DOHH2 (cell line): Measurements from ENCODE around the gene TBC1D16.

ENCODE experiments used
- H3F3A ChIP-seq: fragments of 200-600 bp; sonication (generic), shearing (Covaris generic); 2 replicates; pipeline ENCODE4 v1.6.0; 2016; ENCODE audit warnings: antibody characterized with exemption, mild to moderate bottlenecking; ENCODE audit not compliant: control insufficient read depth, insufficient read depth
- H3K27ac ChIP-seq: fragments of 200-600 bp; sonication (generic); 2 replicates; pipeline ENCODE4 v1.5.1; 2014; ENCODE audit warnings: low read depth, mild to moderate bottlenecking, low read length, moderate library complexity
- H3K27me3 ChIP-seq: fragments of 200-600 bp; sonication (generic); 2 replicates; pipeline ENCODE4 v1.6.1; 2014; ENCODE audit warnings: mild to moderate bottlenecking, low read length, mixed read lengths; ENCODE audit not compliant: control insufficient read depth
- H3K36me3 ChIP-seq: fragments of 200-600 bp; sonication (generic); 2 replicates; pipeline ENCODE4 v1.6.1; 2014; ENCODE audit warnings: mild to moderate bottlenecking, low read length, moderate library complexity, mixed read lengths; ENCODE audit not compliant: control insufficient read depth
- H3K4me1 ChIP-seq: fragments of 200-600 bp; sonication (generic); 2 replicates; pipeline ENCODE4 v1.6.1; 2014; ENCODE audit warnings: mild to moderate bottlenecking, low read length, mixed read lengths; ENCODE audit not compliant: control insufficient read depth
- H3K4me2 ChIP-seq: fragments of 200-600 bp; sonication (generic); 2 replicates; pipeline ENCODE4 v1.6.0; 2014; ENCODE audit warnings: mild to moderate bottlenecking, low read length, moderate library complexity
- H3K4me3 ChIP-seq: fragments of 200-600 bp; sonication (generic); 2 replicates; pipeline ENCODE4 v1.5.1; 2014; ENCODE audit warnings: mild to moderate bottlenecking, low read length, mixed read lengths
- H3K79me2 ChIP-seq: fragments of 200-600 bp; sonication (generic); 2 replicates; pipeline ENCODE4 v1.6.1; 2014; ENCODE audit warnings: mild to moderate bottlenecking, low read length, mixed read lengths; ENCODE audit not compliant: control insufficient read depth
- H3K9me2 ChIP-seq: fragments of 200-600 bp; sonication (generic); replicated peaks from 2 replicates; pipeline ENCODE4 v1.6.1; 2014; ENCODE audit warnings: mild to moderate bottlenecking, low read length, mixed read lengths; ENCODE audit not compliant: control insufficient read depth
- H3K9me3 ChIP-seq: fragments of 200-600 bp; sonication (generic); 2 replicates; pipeline ENCODE4 v1.6.1; 2014; ENCODE audit warnings: antibody characterized with exemption, low read length, mixed read lengths; ENCODE audit not compliant: control insufficient read depth, insufficient read depth
- H4K20me1 ChIP-seq: fragments of 200-600 bp; sonication (generic); 2 replicates; pipeline ENCODE4 v1.6.0; 2014; ENCODE audit warnings: low read depth, mild to moderate bottlenecking, antibody characterized with exemption, low read length, moderate library complexity; ENCODE audit not compliant: control insufficient read depth, insufficient read depth
- EZH2phosphoT487 ChIP-seq: fragments of 200-600 bp; sonication (generic); IDR thresholded peaks from 2 replicates; pipeline ENCODE4 v1.6.1; 2017; ENCODE audit warnings: borderline replicate concordance, mild to moderate bottlenecking, antibody characterized with exemption, low read length, moderate library complexity, mixed read lengths
- TF ChIP-seq, protein P1 (sequence below): fragments of 200-600 bp; sonication (generic); IDR thresholded peaks from one replicate; pipeline ENCODE4 v1.5.1; 2014; ENCODE audit warnings: antibody characterized with exemption, mild to moderate bottlenecking, low read depth, low read length; ENCODE audit not compliant: poor library complexity, severe bottlenecking

The TBC1D16 gene

DNA sequence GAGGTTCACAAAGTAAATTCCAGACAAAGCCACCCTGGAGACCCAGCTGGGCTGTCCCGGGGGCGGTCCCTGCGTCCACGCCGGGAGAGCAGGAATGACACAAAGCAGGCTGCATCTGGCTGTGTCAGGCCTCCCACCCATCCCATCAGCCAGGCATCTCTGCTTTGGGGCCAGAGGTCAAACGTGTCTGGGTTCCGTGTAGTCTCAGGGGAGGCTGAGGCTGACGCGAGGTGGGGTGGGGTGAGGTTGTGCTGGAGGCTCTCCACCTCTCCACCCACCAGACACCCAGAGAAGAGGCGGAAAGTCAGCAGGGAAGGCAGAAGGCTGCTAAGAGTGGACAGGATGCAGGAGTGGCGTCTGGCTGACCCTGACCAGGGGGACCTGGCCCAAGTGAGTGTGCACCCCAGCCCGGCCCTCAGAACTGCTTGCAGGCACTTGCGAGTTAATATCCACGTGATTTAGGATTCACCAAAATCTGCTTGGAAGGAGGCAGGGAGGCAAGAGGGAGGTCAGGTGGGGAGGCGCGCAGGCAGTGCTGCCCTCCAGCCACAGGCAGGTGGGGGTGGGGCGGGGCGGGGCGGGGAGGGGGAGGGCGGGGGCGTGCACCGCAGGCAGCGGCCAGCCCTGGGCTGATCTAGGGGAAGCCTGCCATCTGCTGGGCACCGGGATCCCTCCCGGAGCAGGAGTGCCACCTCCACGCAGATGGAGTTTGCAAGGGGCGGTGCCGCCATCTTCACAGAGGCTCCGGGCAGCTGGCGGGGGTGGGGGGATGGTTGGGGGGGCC, 44.3 kb downstream of the TBC1D16 start:
- Histone ChIP-seq H3K4me1 (peaks cover 4% of the 10 kb centered on the region; the same call in 1 of the 2 replicates), H3K9me3 (no peaks in the 10 kb centered on the region), H3K36me3 (no peaks in the 10 kb centered on the region), H3K4me3 (no peak overlapping the region), H4K20me1 (no peaks in the 10 kb centered on the region), H3K9me2 (no peaks in the 10 kb centered on the region), H3K79me2 (no peaks in the 10 kb centered on the region), H3K27ac (no peak overlapping the region), H3K4me2 (no peak overlapping the region), H3K27me3 (peaks cover 6% of the 10 kb centered on the region), H3F3A (no peaks in the 10 kb centered on the region)
- TF ChIP-seq, protein P1, sequence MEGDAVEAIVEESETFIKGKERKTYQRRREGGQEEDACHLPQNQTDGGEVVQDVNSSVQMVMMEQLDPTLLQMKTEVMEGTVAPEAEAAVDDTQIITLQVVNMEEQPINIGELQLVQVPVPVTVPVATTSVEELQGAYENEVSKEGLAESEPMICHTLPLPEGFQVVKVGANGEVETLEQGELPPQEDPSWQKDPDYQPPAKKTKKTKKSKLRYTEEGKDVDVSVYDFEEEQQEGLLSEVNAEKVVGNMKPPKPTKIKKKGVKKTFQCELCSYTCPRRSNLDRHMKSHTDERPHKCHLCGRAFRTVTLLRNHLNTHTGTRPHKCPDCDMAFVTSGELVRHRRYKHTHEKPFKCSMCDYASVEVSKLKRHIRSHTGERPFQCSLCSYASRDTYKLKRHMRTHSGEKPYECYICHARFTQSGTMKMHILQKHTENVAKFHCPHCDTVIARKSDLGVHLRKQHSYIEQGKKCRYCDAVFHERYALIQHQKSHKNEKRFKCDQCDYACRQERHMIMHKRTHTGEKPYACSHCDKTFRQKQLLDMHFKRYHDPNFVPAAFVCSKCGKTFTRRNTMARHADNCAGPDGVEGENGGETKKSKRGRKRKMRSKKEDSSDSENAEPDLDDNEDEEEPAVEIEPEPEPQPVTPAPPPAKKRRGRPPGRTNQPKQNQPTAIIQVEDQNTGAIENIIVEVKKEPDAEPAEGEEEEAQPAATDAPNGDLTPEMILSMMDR, result no peak
- no peak for TF ChIP-seq EZH2phosphoT487

DNA sequence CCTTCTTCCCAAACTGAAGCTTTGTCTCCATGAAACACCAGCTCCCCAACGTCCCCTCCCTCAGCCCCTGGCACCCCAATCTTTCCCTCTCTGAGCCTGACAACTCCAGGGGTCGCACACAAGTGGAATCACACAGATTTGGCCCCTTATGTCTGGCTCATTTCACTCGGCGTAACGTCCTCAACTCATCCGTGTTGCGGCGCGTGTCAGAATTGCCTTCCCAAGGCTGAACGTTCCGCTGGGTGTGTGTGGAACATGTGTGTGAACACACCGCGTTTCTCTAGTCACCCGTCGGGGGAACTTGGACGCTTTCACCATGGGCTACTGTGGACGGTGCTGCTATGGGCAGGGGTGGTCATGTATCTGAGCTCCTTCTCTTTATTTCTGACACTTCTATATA, 45.0 kb downstream of the TBC1D16 start:
- Histone ChIP-seq H3K4me1 (peaks cover 4% of the 10 kb centered on the region; the same call in 1 of the 2 replicates), H3K4me3 (no peak overlapping the region), H3K27me3 (peaks cover 6% of the 10 kb centered on the region), H4K20me1 (no peaks in the 10 kb centered on the region), H3K9me3 (no peaks in the 10 kb centered on the region), H3K27ac (no peak overlapping the region), H3K36me3 (no peaks in the 10 kb centered on the region), H3K79me2 (no peaks in the 10 kb centered on the region), H3K4me2 (no peak overlapping the region), H3F3A (no peaks in the 10 kb centered on the region), H3K9me2 (no peaks in the 10 kb centered on the region)
- no peak for TF ChIP-seq EZH2phosphoT487
- TF ChIP-seq, protein P1, result no peak

DNA sequence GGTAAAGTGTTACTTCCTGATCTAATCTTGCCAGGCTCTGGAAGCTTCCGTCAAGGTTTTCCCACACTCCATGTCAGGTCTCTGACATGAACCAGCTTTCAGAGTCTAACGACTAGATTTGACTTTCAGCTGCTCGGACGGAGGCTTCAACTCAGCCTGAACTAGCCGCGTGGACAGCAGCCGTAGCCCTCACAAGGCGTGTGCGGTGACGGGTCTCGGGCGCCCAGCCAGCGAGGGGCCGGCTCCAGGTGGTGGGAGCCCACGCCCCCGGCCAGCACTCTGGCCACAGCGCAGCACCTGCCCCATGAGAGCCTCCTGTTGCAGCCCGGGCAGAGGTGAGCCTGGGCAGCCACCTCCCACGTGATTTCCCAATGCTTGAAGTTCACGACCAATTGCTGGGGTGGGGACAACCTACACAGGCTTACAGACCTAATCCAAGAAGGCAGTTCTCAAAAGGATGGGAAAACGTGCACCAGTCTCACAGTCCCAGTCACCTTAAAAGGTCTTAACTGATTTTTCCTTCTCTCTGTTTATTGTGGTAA, 45.5 kb downstream of the TBC1D16 start:
- Histone ChIP-seq H3K4me1 (peaks cover 4% of the 10 kb centered on the region; the same call in 1 of the 2 replicates), H3K79me2 (no peaks in the 10 kb centered on the region), H3K4me3 (no peak overlapping the region), H3K9me3 (no peaks in the 10 kb centered on the region), H3K4me2 (no peak overlapping the region), H4K20me1 (no peaks in the 10 kb centered on the region), H3F3A (no peaks in the 10 kb centered on the region), H3K36me3 (no peaks in the 10 kb centered on the region), H3K27ac (no peak overlapping the region), H3K27me3 (peaks cover 6% of the 10 kb centered on the region), H3K9me2 (no peaks in the 10 kb centered on the region)
- TF ChIP-seq, protein P1, result no peak
- no peak for TF ChIP-seq EZH2phosphoT487
